H9 (cell line): ENCODE measurements around the gene SLC25A19. TPM values are rescaled to one million over a fixed set of nuclear protein-coding genes. Genes with fewer than 3 reads are reported as not detected.

Experiments
- DNase-seq: peaks from one replicate; pipeline ENCODE4 v3.0.0-alpha.2; 2017
- H2AFZ ChIP-seq: one replicate; pipeline ENCODE4 v1.6.1; 2013; ENCODE audit warnings: mild to moderate bottlenecking, low read length, control low read depth, moderate library complexity
- H2AK5ac ChIP-seq: 2 replicates; pipeline ENCODE4 v1.6.1; 2013; ENCODE audit warnings: low read length, control low read depth, mixed read lengths; ENCODE audit not compliant: insufficient read length
- H2BK120ac ChIP-seq: one replicate; pipeline ENCODE4 v1.6.1; 2013; ENCODE audit warnings: low read depth, mild to moderate bottlenecking, low read length, control low read depth, inconsistent platforms; ENCODE audit not compliant: poor library complexity, severe bottlenecking
- H2BK12ac ChIP-seq: 2 replicates; pipeline ENCODE4 v1.6.1; 2013; ENCODE audit warnings: low read length, control low read depth, mixed read lengths, low read depth; ENCODE audit not compliant: insufficient read length
- H2BK15ac ChIP-seq: 2 replicates; pipeline ENCODE4 v1.6.1; 2013; ENCODE audit warnings: low read depth, low read length, control low read depth
- H2BK20ac ChIP-seq: one replicate; pipeline ENCODE4 v1.6.1; 2013; ENCODE audit warnings: low read depth, mild to moderate bottlenecking, low read length, control low read depth, inconsistent platforms; ENCODE audit not compliant: poor library complexity, severe bottlenecking
- H2BK5ac ChIP-seq: 2 replicates; pipeline ENCODE4 v1.6.1; 2013; ENCODE audit warnings: low read length, control low read depth, mixed read lengths; ENCODE audit not compliant: insufficient read length
- H3K14ac ChIP-seq: 2 replicates; pipeline ENCODE4 v1.6.1; 2013; ENCODE audit warnings: low read length, control low read depth; ENCODE audit not compliant: insufficient read depth
- H3K18ac ChIP-seq: 2 replicates; pipeline ENCODE4 v1.6.1; 2013; ENCODE audit warnings: low read depth, mild to moderate bottlenecking, mixed read lengths, low read length, control low read depth; ENCODE audit not compliant: insufficient read length
- H3K23ac ChIP-seq: 2 replicates; pipeline ENCODE4 v1.6.1; 2013; ENCODE audit warnings: low read length, control low read depth, mixed read lengths, low read depth; ENCODE audit not compliant: insufficient read length
- H3K23me2 ChIP-seq: 2 replicates; pipeline ENCODE4 v1.6.1; 2013; ENCODE audit warnings: low read depth, mild to moderate bottlenecking, mixed read lengths, low read length, control low read depth; ENCODE audit not compliant: insufficient read length, poor library complexity, severe bottlenecking
- H3K27ac ChIP-seq: 2 replicates; pipeline ENCODE4 v1.5.1; 2013; ENCODE audit warnings: low read length, control low read depth, mixed read lengths, low read depth; ENCODE audit not compliant: insufficient read length
- H3K27me3 ChIP-seq: 2 replicates; pipeline ENCODE4 v1.6.1; 2013; ENCODE audit warnings: low read length, control low read depth, inconsistent platforms; ENCODE audit not compliant: insufficient read depth
- H3K4ac ChIP-seq: 2 replicates; pipeline ENCODE4 v1.6.1; 2013; ENCODE audit warnings: low read depth, mild to moderate bottlenecking, control low read depth, inconsistent platforms, low read length, moderate library complexity
- H3K4me1 ChIP-seq: 2 replicates; pipeline ENCODE4 v1.6.1; 2013; ENCODE audit warnings: low read length, control low read depth, inconsistent platforms; ENCODE audit not compliant: insufficient read depth
- H3K4me2 ChIP-seq: 2 replicates; pipeline ENCODE4 v1.6.1; 2013; ENCODE audit warnings: low read length, control low read depth, mixed read lengths; ENCODE audit not compliant: insufficient read length, insufficient read depth
- H3K56ac ChIP-seq: 2 replicates; pipeline ENCODE4 v1.6.1; 2013; ENCODE audit warnings: low read depth, mild to moderate bottlenecking, mixed read lengths, low read length, control low read depth; ENCODE audit not compliant: insufficient read length
- H3K79me1 ChIP-seq: 2 replicates; pipeline ENCODE4 v1.6.1; 2013; ENCODE audit warnings: low read depth, mild to moderate bottlenecking, moderate library complexity, low read length, control low read depth, inconsistent platforms; ENCODE audit not compliant: insufficient read depth, poor library complexity, severe bottlenecking
- H3K79me2 ChIP-seq: 2 replicates; pipeline ENCODE4 v1.6.1; 2013; ENCODE audit warnings: low read length, control low read depth, inconsistent platforms; ENCODE audit not compliant: insufficient read depth
- H3K9ac ChIP-seq: 2 replicates; pipeline ENCODE4 v1.6.1; 2013; ENCODE audit warnings: low read length, control low read depth, mixed read lengths; ENCODE audit not compliant: insufficient read length; ENCODE audit errors: extremely low read depth
- H3K9me3 ChIP-seq: one replicate; pipeline ENCODE4 v1.6.1; 2013; ENCODE audit warnings: low read depth, low read length, inconsistent platforms; ENCODE audit not compliant: control insufficient read depth
- H3T11ph ChIP-seq: one replicate; pipeline ENCODE4 v1.6.1; 2013; ENCODE audit warnings: mild to moderate bottlenecking, low read length, control low read depth, inconsistent platforms
- H4K20me1 ChIP-seq: one replicate; pipeline ENCODE4 v1.6.1; 2013; ENCODE audit not compliant: control insufficient read depth, insufficient read length, insufficient read depth
- H4K5ac ChIP-seq: 2 replicates; pipeline ENCODE4 v1.6.1; 2013; ENCODE audit warnings: low read depth, mild to moderate bottlenecking, mixed read lengths, low read length, control low read depth; ENCODE audit not compliant: insufficient read length
- H4K8ac ChIP-seq: replicated peaks from 2 replicates; pipeline ENCODE4 v1.6.1; 2013; ENCODE audit warnings: low read length, control low read depth, mixed read lengths, low read depth; ENCODE audit not compliant: insufficient read length
- H4K91ac ChIP-seq: 2 replicates; pipeline ENCODE4 v1.6.1; 2013; ENCODE audit warnings: low read depth, mild to moderate bottlenecking, moderate library complexity, mixed read lengths, low read length, control low read depth; ENCODE audit not compliant: insufficient read length
- H3K27ac Mint-ChIP-seq, 3 experiments: 2 replicates in 2 of 3; 3 replicates in 1 of 3; pipeline ENCODE4 v1.8.0; 2020 to 2021; ENCODE audit warnings: mixed read lengths in 3 of 3, mild to moderate bottlenecking in 1 of 3, moderate library complexity in 1 of 3
- H3K27me3 Mint-ChIP-seq: 2 replicates; pipeline ENCODE4 v1.8.0; 2021; ENCODE audit warnings: low read depth, mild to moderate bottlenecking, moderate library complexity, mixed read lengths
- H3K36me3 Mint-ChIP-seq, 3 experiments: 2 replicates in 2 of 3; 3 replicates in 1 of 3; pipeline ENCODE4 v1.8.0; 2020 to 2021; ENCODE audit warnings: low read depth in 3 of 3, mixed read lengths in 3 of 3; ENCODE audit not compliant: insufficient read depth in 1 of 3
- H3K4me1 Mint-ChIP-seq, 2 experiments: 2 replicates each; pipeline ENCODE4 v1.8.0; 2020; ENCODE audit warnings: mixed read lengths in 2 of 2
- H3K4me3 Mint-ChIP-seq, 2 experiments: 2 replicates in 1 of 2; 3 replicates in 1 of 2; pipeline ENCODE4 v1.8.0; 2020 to 2021; ENCODE audit warnings: mild to moderate bottlenecking in 2 of 2, mixed read lengths in 2 of 2, moderate library complexity in 1 of 2
- H3K9me3 Mint-ChIP-seq, 2 experiments: 2 replicates in 1 of 2; 3 replicates in 1 of 2; pipeline ENCODE4 v1.8.0; 2020; ENCODE audit warnings: mild to moderate bottlenecking in 2 of 2, mixed read lengths in 2 of 2, moderate library complexity in 1 of 2
- WGBS: extraction: QIAGEN DNeasy Blood & Tissue Kit; methylation state at CpG from one replicate; pipeline ENCODE4 v1.1.7; 2013; ENCODE audit warnings: missing lambda C conversion rate, low lambda C conversion rate, mixed read lengths; ENCODE audit not compliant: insufficient read length; ENCODE audit errors: extremely low coverage; 5-methylcytosine and 5-hydroxymethylcytosine counted together
- total RNA-seq: library from RNA; stranded (reverse); gene quantifications from 2 replicates; pipeline ENCODE4 v1.2.1, GENCODE V29; 2021
- TF ChIP-seq, protein P1 (sequence below): fragments of 200-600 bp; sonication (generic); conservative IDR thresholded peaks from 3 replicates; pipeline ENCODE4 v1.8.0; 2021; ENCODE audit warnings: antibody characterized with exemption, mild to moderate bottlenecking

The SLC25A19 gene
- total RNA-seq, 1 experiment from 2014 or later: 24.2 TPM

DNA sequence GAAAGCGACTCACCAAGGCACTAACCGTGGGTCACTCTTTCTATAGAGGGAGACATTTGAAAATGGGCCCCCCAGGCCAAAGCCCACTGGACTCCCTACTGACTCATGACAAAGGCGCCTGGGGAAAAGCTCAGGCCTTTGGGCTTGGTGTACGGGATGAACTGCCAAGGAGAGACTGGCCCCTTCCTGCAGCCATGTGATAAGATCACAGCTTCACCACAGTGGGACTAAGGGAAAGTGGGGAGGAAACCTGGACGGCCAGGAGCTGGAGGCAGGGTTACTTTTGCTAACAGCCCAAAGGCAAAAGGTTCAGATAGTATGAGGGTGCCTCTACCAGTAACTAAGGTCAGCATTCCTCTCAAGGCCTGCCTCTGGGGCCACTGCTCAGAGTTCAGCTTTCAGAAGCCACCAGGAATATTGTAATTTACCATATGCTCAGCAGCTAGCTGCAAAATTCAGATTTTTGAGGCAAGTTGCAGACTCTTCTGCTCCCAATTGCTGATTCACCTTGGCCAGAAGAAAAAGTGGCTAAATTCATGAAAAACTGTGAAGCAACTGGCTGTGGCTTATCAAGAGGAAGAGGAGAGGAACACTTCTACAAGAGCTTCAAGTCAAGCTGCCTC is 37.1 kb upstream of the SLC25A19 start:
- H3K18ac ChIP-seq: no peak overlapping the region
- no peak overlapping the region for H3T11ph ChIP-seq
- H2BK20ac ChIP-seq: no peak overlapping the region
- no peak overlapping the region for H2AK5ac ChIP-seq
- Mint-ChIP-seq H3K27me3 (no peaks in the 10 kb centered on the region), H3K4me3 (no peak overlapping the region), H3K27ac (peak overlapping the region in 2 of 3 experiments; percentile 88 to 93; a peak in 2 of 7 replicates), H3K4me1 (peaks cover 23 to 32% of the 10 kb centered on the region in 2 experiments), H3K36me3 (peaks cover 19 to 41% (median 31%) of the 10 kb centered on the region in 3 experiments), H3K9me3 (no peaks in the 10 kb centered on the region)
- no CpG with 5 or more reads among the region's 5 CpGs for WGBS
- no peak overlapping the region for H2AFZ ChIP-seq
- no peak overlapping the region for H2BK120ac ChIP-seq
- no peak overlapping the region for H3K4ac ChIP-seq
- no peaks in the 10 kb centered on the region for H3K9me3 ChIP-seq
- H2BK15ac ChIP-seq: no peak overlapping the region
- TF ChIP-seq, protein P1, sequence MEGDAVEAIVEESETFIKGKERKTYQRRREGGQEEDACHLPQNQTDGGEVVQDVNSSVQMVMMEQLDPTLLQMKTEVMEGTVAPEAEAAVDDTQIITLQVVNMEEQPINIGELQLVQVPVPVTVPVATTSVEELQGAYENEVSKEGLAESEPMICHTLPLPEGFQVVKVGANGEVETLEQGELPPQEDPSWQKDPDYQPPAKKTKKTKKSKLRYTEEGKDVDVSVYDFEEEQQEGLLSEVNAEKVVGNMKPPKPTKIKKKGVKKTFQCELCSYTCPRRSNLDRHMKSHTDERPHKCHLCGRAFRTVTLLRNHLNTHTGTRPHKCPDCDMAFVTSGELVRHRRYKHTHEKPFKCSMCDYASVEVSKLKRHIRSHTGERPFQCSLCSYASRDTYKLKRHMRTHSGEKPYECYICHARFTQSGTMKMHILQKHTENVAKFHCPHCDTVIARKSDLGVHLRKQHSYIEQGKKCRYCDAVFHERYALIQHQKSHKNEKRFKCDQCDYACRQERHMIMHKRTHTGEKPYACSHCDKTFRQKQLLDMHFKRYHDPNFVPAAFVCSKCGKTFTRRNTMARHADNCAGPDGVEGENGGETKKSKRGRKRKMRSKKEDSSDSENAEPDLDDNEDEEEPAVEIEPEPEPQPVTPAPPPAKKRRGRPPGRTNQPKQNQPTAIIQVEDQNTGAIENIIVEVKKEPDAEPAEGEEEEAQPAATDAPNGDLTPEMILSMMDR: no peak
- no peaks in the 10 kb centered on the region for H4K20me1 ChIP-seq
- no peaks in the 10 kb centered on the region for H3K79me2 ChIP-seq
- H3K4me1 ChIP-seq: no peaks in the 10 kb centered on the region; the same call in 1 of the 2 replicates
- H3K27me3 ChIP-seq: no peaks in the 10 kb centered on the region
- no peak overlapping the region for H2BK12ac ChIP-seq
- H4K8ac ChIP-seq: no peak overlapping the region
- H3K79me1 ChIP-seq: peaks cover 2% of the 10 kb centered on the region
- H3K23me2 ChIP-seq: no peaks in the 10 kb centered on the region
- H3K9ac ChIP-seq: no peak overlapping the region
- no peak overlapping the region for H3K23ac ChIP-seq
- no peak overlapping the region for H3K27ac ChIP-seq
- no peak overlapping the region for H4K5ac ChIP-seq
- H3K56ac ChIP-seq: no peak overlapping the region
- H2BK5ac ChIP-seq: no peak overlapping the region
- no peak for DNase-seq
- H3K4me2 ChIP-seq: no peak overlapping the region
- H4K91ac ChIP-seq: no peak overlapping the region
- no peak overlapping the region for H3K14ac ChIP-seq
